SK-N-SH (cell line): ENCODE data around the gene DYNLRB1. TPM values are rescaled to one million over a fixed set of nuclear protein-coding genes. Genes with fewer than 3 reads are reported as not detected.

ENCODE experiments used
- CTCF ChIA-PET: fragments of 300-600, 350-600 bp; formaldehyde crosslinking; extraction: SDS; loops from one replicate; lab custom pipeline; 2021; lab: Yijun Ruan, JAX
- POLR2A ChIA-PET: fragments of 350-600 bp; sonication (Branson Sonifier 250); formaldehyde crosslinking; extraction: SDS; loops from one replicate; lab custom pipeline; 2020; ENCODE audit warnings: antibody characterized with exemption, inconsistent platforms; lab: Yijun Ruan, JAX
- DNase-seq: peaks from one replicate; pipeline ENCODE4 v3.0.0; 2012
- H2AFZ ChIP-seq: fragments of 200-600 bp; sonication (generic); 2 replicates; pipeline ENCODE4 v1.8.1; 2016; ENCODE audit warnings: antibody characterized with exemption, mild to moderate bottlenecking, low read depth
- H3F3A ChIP-seq: fragments of 200-600 bp; sonication (generic); replicated peaks from 2 replicates; pipeline ENCODE3; 2016; ENCODE audit warnings: antibody characterized with exemption, mild to moderate bottlenecking; ENCODE audit not compliant: insufficient read depth
- H3K27ac ChIP-seq, 2 experiments: fragments of 200-500 bp in 1 of 2; fragments of 200-600 bp in 1 of 2; sonication (Bioruptor generic) in 1 of 2; sonication (generic), shearing (Covaris generic) in 1 of 2; 2 replicates each; pipeline versions ENCODE4 v1.5.1 to v1.6.1; 2014 to 2016; ENCODE audit warnings: low read depth in 2 of 2, inconsistent platforms in 1 of 2, low read length in 1 of 2, mild to moderate bottlenecking in 1 of 2, mixed read lengths in 1 of 2
- H3K27me3 ChIP-seq: fragments of 200-600 bp; sonication (generic), shearing (Covaris generic); 2 replicates; pipeline ENCODE4 v1.6.1; 2016; ENCODE audit warnings: mixed run types; ENCODE audit not compliant: insufficient read depth
- H3K36me3 ChIP-seq, 2 experiments: fragments of 200-500 bp in 1 of 2; fragments of 200-600 bp in 1 of 2; sonication (Bioruptor generic) in 1 of 2; sonication (generic) in 1 of 2; replicated peaks in 1 of 2; 2 replicates each; pipeline versions ENCODE3 to v1.5.1; 2014 to 2016; ENCODE audit warnings: low read length in 1 of 2, mild to moderate bottlenecking in 1 of 2; ENCODE audit not compliant: insufficient read depth in 2 of 2, control insufficient read depth in 1 of 2
- H3K4me1 ChIP-seq, 2 experiments: fragments of 200-500 bp in 1 of 2; fragments of 200-600 bp in 1 of 2; sonication (Bioruptor generic) in 1 of 2; sonication (generic), shearing (Covaris generic) in 1 of 2; 2 replicates each; pipeline versions ENCODE4 v1.5.1 to v1.6.1; 2014 to 2016; ENCODE audit warnings: low read depth in 1 of 2, low read length in 1 of 2, mixed run types in 1 of 2; ENCODE audit not compliant: insufficient read depth in 2 of 2, control insufficient read depth in 1 of 2
- H3K4me2 ChIP-seq: fragments of 200-600 bp; sonication (generic), shearing (Covaris generic); 2 replicates; pipeline ENCODE4 v1.6.1; 2017; ENCODE audit warnings: mixed run types
- H3K4me3 ChIP-seq, 2 experiments: fragments of 200-500 bp in 1 of 2; fragments of 200-600 bp in 1 of 2; sonication (Bioruptor generic) in 1 of 2; sonication (generic), shearing (Covaris generic) in 1 of 2; 2 replicates each; pipeline versions ENCODE4 v1.5.1 to v1.8.1; 2014 to 2016; ENCODE audit warnings: low read depth in 2 of 2, inconsistent platforms in 1 of 2, low read length in 1 of 2, mild to moderate bottlenecking in 1 of 2, mixed read lengths in 1 of 2, moderate library complexity in 1 of 2
- H3K79me2 ChIP-seq: fragments of 200-600 bp; sonication (generic); 2 replicates; pipeline ENCODE4 v1.8.1; 2017; ENCODE audit warnings: mild to moderate bottlenecking; ENCODE audit not compliant: insufficient read depth
- H3K9ac ChIP-seq: fragments of 200-600 bp; sonication (generic); 2 replicates; pipeline ENCODE4 v1.6.1; 2017; ENCODE audit warnings: mixed run types
- H3K9me2 ChIP-seq: fragments of 200-600 bp; sonication (generic); 2 replicates; pipeline ENCODE4 v1.6.1; 2017; ENCODE audit warnings: mixed run types
- H3K9me3 ChIP-seq: fragments of 200-600 bp; sonication (generic); 2 replicates; pipeline ENCODE4 v1.6.1; 2017; ENCODE audit warnings: mixed run types, mild to moderate bottlenecking, moderate library complexity
- H4K20me1 ChIP-seq: fragments of 200-600 bp; sonication (generic); 2 replicates; pipeline ENCODE4 v1.6.1; 2017; ENCODE audit warnings: mild to moderate bottlenecking, mixed run types; ENCODE audit not compliant: insufficient read depth
- CHD2 ChIP-seq: fragments of 150-350 bp; IDR thresholded peaks from 2 replicates; pipeline ENCODE4 v1.6.1; 2018; ENCODE audit warnings: low read length; ENCODE audit not compliant: partially characterized antibody
- ELF1 ChIP-seq: IDR thresholded peaks from 2 replicates; pipeline ENCODE4 v1.4.0; 2012
- EZH2phosphoT487 ChIP-seq: fragments of 200-600 bp; sonication (generic); IDR thresholded peaks from 2 replicates; pipeline ENCODE4 v1.6.1; 2017; ENCODE audit warnings: low read depth, mixed run types, mild to moderate bottlenecking, antibody characterized with exemption, moderate library complexity, borderline replicate concordance
- FOXJ3 ChIP-seq: sonication (generic); formaldehyde crosslinking; IDR thresholded peaks from 2 replicates; pipeline ENCODE4 v1.5.1; 2020; ENCODE audit warnings: mild to moderate bottlenecking, missing genetic modification reagents
- GABPA ChIP-seq: IDR thresholded peaks from 2 replicates; pipeline ENCODE4 v1.4.0; 2012; ENCODE audit warnings: low read depth, mild to moderate bottlenecking
- GATA2 ChIP-seq: sonication (generic); formaldehyde crosslinking; IDR thresholded peaks from 2 replicates; pipeline ENCODE4 v1.5.0; 2020; ENCODE audit warnings: mild to moderate bottlenecking, missing genetic modification reagents
- JUND ChIP-seq: IDR thresholded peaks from 2 replicates; pipeline ENCODE4 v1.4.0; 2012
- MXI1 ChIP-seq: IDR thresholded peaks from 2 replicates; pipeline ENCODE4 v1.6.1; 2012; ENCODE audit warnings: mild to moderate bottlenecking, low read depth, low read length, improper control_type of control experiment
- NFIC ChIP-seq: IDR thresholded peaks from 2 replicates; pipeline ENCODE4 v1.4.0; 2012; ENCODE audit warnings: borderline replicate concordance
- NRF1 ChIP-seq: IDR thresholded peaks from 2 replicates; pipeline ENCODE4 v1.6.1; 2012; ENCODE audit warnings: low read depth, mild to moderate bottlenecking, low read length
- POLR2AphosphoS5 ChIP-seq: IDR thresholded peaks from 2 replicates; pipeline ENCODE4 v1.6.1; 2012; ENCODE audit warnings: low read depth, low read length
- RAD21 ChIP-seq: IDR thresholded peaks from 2 replicates; pipeline ENCODE4 v1.6.1; 2012; ENCODE audit warnings: mild to moderate bottlenecking, low read length
- RFX5 ChIP-seq: IDR thresholded peaks from 2 replicates; pipeline ENCODE4 v1.6.1; 2012; ENCODE audit warnings: mild to moderate bottlenecking, improper control_type of control experiment, low read length
- RXRA ChIP-seq: IDR thresholded peaks from 2 replicates; pipeline ENCODE4 v1.4.0; 2012; ENCODE audit warnings: low read depth, mild to moderate bottlenecking, borderline replicate concordance
- TCF12 ChIP-seq: IDR thresholded peaks from 2 replicates; pipeline ENCODE4 v1.4.0; 2012
- TEAD4 ChIP-seq: IDR thresholded peaks from 2 replicates; pipeline ENCODE4 v1.4.0; 2012; ENCODE audit warnings: mild to moderate bottlenecking, borderline replicate concordance; ENCODE audit not compliant: insufficient read depth
- YY1 ChIP-seq: IDR thresholded peaks from 2 replicates; pipeline ENCODE4 v1.4.0; 2012; ENCODE audit warnings: low read depth, mild to moderate bottlenecking
- WGBS: methylation state at CpG from one replicate; pipeline ENCODE4 v1.1.6; 2017; ENCODE audit warnings: low lambda C conversion rate; 5-methylcytosine and 5-hydroxymethylcytosine counted together
- polyA plus RNA-seq, 3 experiments: library from polyadenylated mRNA; depleted of rRNA; stranded (reverse); fragments of >200 nt; gene quantifications; 2 replicates each; pipeline ENCODE4 v1.2.3, GENCODE V29; 2012

DYNLRB1 gene
- polyA plus RNA-seq, 1 of the 3 experiments (the other 2 are of a cell fraction): 402 TPM

DNA sequence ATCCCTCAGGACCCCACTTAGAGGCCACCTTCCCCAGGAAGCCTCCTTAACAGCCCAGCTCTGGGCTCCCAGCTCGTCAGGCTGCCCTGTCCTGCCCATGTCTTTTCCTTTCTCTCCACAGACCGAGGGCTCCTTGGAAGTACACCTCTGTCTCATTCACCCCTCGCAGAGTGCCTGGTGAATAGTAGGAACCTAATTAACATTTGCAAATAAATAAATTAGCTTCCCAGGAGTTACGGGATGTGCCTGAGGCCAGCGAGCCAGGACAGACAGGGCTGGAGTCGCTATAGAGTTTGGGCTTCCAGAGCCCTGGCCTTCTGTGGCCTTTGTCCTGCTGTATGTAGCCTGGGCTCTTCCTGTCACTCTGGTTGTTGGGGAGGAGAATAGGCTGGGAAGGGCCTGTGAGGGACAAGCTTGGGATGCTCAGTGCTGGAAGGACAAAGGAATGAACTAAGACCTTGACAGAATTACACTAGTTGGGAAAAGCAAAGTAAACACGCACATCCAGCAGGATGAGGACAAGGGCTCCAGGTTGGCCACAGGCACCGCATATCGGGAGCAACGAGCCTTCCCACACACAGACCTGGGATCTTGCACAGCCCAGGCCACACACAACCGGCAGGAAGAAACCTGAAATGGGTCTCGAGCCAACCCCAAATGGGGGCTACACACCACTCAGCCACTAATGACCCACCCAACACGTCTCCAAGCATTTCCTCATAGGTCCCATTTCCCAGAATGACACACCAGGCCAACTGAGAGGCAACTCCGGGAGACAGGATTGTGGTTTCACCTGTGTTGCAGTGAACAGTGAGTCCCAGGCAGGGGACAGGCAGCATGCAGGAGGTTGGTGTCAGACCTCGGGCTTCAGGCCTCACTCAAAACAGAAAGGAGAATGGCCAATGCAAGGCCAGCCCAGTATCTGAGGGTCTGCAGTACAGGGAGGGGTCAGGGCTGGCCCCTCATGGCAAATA, 52.0 kb downstream of the DYNLRB1 start:
- WGBS: 92% methylated on average over 15 of the region's 15 CpGs
- ChIA-PET CTCF (interaction anchor here (0.9 kb wide), 1 partner anchor 30 kb away, joined by 3 read pairs; no protein-coding TSS in a partner anchor), POLR2A (no interaction called here)
- Histone ChIP-seq H3K9me3 (no peaks in the 10 kb centered on the region), H3K36me3 (peaks cover 0 to 5% of the 10 kb centered on the region in 2 experiments), H4K20me1 (no peaks in the 10 kb centered on the region), H3K27ac (no peak overlapping the region), H3K4me1 (no peaks in the 10 kb centered on the region), H3K27me3 (no peaks in the 10 kb centered on the region), H3K4me3 (no peak overlapping the region), H3K9ac (no peak overlapping the region), H3K9me2 (no peaks in the 10 kb centered on the region), H2AFZ (no peak overlapping the region), H3K4me2 (no peak overlapping the region), H3F3A (peaks cover 3% of the 10 kb centered on the region), H3K79me2 (no peaks in the 10 kb centered on the region)
- TF ChIP-seq NRF1 (no peak), RXRA (no peak), GATA2 (no peak), EZH2phosphoT487 (no peak), POLR2AphosphoS5 (no peak), JUND (no peak), RAD21 (no peak), RFX5 (no peak), ELF1 (no peak), CHD2 (no peak)
- no peak for DNase-seq

DNA sequence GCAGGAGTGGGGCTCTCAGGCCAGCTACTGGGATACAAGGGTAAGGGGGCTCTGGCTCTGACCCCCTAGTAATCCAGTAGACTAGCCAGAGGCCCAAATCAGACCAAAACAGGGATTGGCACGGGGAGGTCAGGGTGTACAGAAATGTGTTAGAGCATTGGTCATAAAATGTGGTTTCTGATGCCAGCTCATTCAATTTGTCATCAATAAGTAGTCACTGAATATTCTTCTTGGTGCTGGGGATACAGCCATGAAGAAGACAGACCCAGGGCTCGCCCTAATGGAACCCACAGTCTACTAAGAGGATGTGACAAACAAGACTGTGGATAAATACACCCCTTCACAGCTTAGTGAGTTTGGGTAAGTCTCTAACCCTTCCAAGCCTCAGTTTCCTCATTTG, 53.4 kb downstream of the DYNLRB1 start:
- POLR2A ChIA-PET: no interaction called here
- no peak overlapping the region for H3K9ac ChIP-seq
- no peak for DNase-seq

More for the DNA sequence above, 53.4 kb downstream of the DYNLRB1 start:
- H3K4me3 ChIP-seq: no peak overlapping the region
- no peaks in the 10 kb centered on the region for H4K20me1 ChIP-seq
- no peak overlapping the region for H3K4me2 ChIP-seq
- H3K27me3 ChIP-seq: no peaks in the 10 kb centered on the region
- no peaks in the 10 kb centered on the region for H3K4me1 ChIP-seq
- H3K9me2 ChIP-seq: no peaks in the 10 kb centered on the region
- H3K9me3 ChIP-seq: no peaks in the 10 kb centered on the region
- H3F3A ChIP-seq: peaks cover 3% of the 10 kb centered on the region
- H3K27ac ChIP-seq: no peak overlapping the region
- no peak overlapping the region for H2AFZ ChIP-seq
- peaks cover 0 to 8% of the 10 kb centered on the region in 2 experiments for H3K36me3 ChIP-seq
- TF ChIP-seq NFIC (no peak), YY1 (no peak), FOXJ3 (CRISPR knock-in tag) (no peak), GABPA (no peak), TCF12 (no peak), TEAD4 (no peak), RAD21 (no peak), MXI1 (no peak)
- TF ChIP-seq, all 33 proteins: peak for 0
- no peaks in the 10 kb centered on the region for H3K79me2 ChIP-seq
- CTCF ChIA-PET: interaction anchor here (0.8 to 0.9 kb wide), 2 partner anchors 199 to 379 kb away, joined by 3 to 4 read pairs; no protein-coding TSS in a partner anchor
- WGBS: 100% methylated on average over 1 of the region's 2 CpGs
